ENCODE results near the gene GSTM2.
"Not testable (repeated sequence)": the region's sequence is repeated elsewhere in the genome, so short reads cannot be mapped to it uniquely, and the experiment has no call there.

Gene GSTM2

DNA sequence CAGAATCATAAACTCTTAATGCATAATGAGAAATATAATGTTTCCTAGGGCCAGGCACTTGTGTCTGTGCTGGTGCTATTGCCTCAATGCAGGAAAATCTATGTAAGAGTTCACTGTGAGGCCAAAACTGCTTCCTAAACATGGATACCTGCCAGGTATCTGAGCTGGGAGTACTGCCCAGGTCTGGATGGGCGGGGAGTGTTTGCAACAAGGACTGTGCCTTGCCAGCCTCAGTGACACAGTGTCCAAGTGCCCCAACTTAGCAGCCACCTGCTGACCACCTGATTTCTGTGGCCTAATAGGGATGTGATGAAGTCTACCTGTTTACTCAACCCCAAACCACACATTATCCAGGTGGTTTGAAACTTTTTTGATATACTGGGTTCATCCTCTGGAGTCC is 17.5 kb downstream of the GSTM2 start:
- not testable (repeated sequence) for H3F3A ChIP-seq (ENCODE audit: low read depth); H2AFZ ChIP-seq (ENCODE audit: low read length); H3K36me3 ChIP-seq (ENCODE audit: insufficient read depth, low read length); H3K27me3 ChIP-seq (ENCODE audit: insufficient read depth, low read length, poor library complexity, severe bottlenecking); H3K9ac ChIP-seq (ENCODE audit: low read depth, low read length, poor library complexity, severe bottlenecking); H4K20me1 ChIP-seq (ENCODE audit: insufficient read depth, low read length, poor library complexity, severe bottlenecking); H3K9me2 ChIP-seq (replicated peaks; ENCODE audit: low read depth, low read length); H3K4me3 ChIP-seq (ENCODE audit: low read length, poor library complexity, severe bottlenecking); H3K79me2 ChIP-seq (ENCODE audit: insufficient read depth, low read length); H3K4me1 ChIP-seq (ENCODE audit: insufficient read depth, low read length, poor library complexity, severe bottlenecking); H3K9me3 ChIP-seq (ENCODE audit: insufficient read depth, low read depth, low read length); H3K4me2 ChIP-seq (ENCODE audit: low read depth, low read length, poor library complexity, severe bottlenecking)

DNA sequence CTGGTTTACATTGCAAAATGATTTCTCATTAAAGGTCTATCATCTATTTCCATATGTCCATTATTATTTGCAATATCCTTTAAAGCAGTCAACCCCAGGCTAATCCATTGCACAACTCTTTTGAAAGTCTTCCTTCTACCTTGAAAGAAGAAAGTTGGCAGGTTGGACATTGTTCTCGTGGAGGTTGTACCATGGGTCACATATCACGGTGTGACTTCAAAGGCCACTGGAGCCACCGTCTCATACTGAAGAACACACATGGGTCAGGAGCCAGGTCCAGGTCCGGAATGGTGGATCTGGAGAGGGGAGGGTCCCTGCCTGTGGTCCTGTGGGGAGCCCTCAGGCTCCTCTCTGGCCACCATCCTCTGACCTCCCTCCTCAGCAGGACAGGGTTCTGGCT is 18.0 kb downstream of the GSTM2 start:
- not testable (repeated sequence) for H3K9me3 ChIP-seq (ENCODE audit: insufficient read depth, low read depth, low read length); H3K36me3 ChIP-seq (ENCODE audit: insufficient read depth, low read length); H2AFZ ChIP-seq (ENCODE audit: low read length); H3K79me2 ChIP-seq (ENCODE audit: insufficient read depth, low read length); H3K4me3 ChIP-seq (ENCODE audit: low read length, poor library complexity, severe bottlenecking); H3K9me2 ChIP-seq (replicated peaks; ENCODE audit: low read depth, low read length); H4K20me1 ChIP-seq (ENCODE audit: insufficient read depth, low read length, poor library complexity, severe bottlenecking); H3F3A ChIP-seq (ENCODE audit: low read depth); H3K27me3 ChIP-seq (ENCODE audit: insufficient read depth, low read length, poor library complexity, severe bottlenecking); H3K4me1 ChIP-seq (ENCODE audit: insufficient read depth, low read length, poor library complexity, severe bottlenecking); H3K4me2 ChIP-seq (ENCODE audit: low read depth, low read length, poor library complexity, severe bottlenecking); H3K9ac ChIP-seq (ENCODE audit: low read depth, low read length, poor library complexity, severe bottlenecking)

DNA sequence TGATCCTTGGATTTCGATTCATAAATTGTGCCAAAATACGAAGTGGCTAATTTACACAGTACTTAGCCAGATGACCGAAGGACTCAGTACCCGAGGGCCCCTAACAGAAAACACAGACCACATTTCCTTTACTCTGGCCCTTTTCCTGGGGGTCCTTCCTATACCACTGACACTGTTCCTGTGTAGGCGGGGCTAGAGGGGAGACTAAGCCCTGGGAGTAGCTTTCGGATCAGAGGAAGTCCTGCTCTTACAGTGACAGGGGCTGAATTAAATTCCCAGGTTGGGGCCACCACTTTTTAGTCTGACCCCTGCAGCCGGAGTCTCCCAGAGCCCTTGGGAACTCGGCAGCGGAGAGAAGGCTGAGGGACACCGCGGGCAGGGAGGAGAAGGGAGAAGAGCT is 19.3 kb downstream of the GSTM2 start:
- not testable (repeated sequence) for H3K4me1 ChIP-seq (ENCODE audit: insufficient read depth, low read length, poor library complexity, severe bottlenecking); H4K20me1 ChIP-seq (ENCODE audit: insufficient read depth, low read length, poor library complexity, severe bottlenecking); H3K9me2 ChIP-seq (replicated peaks; ENCODE audit: low read depth, low read length); H3K79me2 ChIP-seq (ENCODE audit: insufficient read depth, low read length); H3K9me3 ChIP-seq (ENCODE audit: insufficient read depth, low read depth, low read length); H3F3A ChIP-seq (ENCODE audit: low read depth); H3K36me3 ChIP-seq (ENCODE audit: insufficient read depth, low read length); H3K27me3 ChIP-seq (ENCODE audit: insufficient read depth, low read length, poor library complexity, severe bottlenecking)
- Histone ChIP-seq H3K4me3 (ENCODE audit: low read length, poor library complexity, severe bottlenecking) (peak overlapping the region; percentile 86), H2AFZ (ENCODE audit: low read length) (peak overlapping the region; percentile 91; the same call in 1 of the 2 replicates), H3K4me2 (ENCODE audit: low read depth, low read length, poor library complexity, severe bottlenecking) (peak overlapping the region; percentile 40), H3K9ac (ENCODE audit: low read depth, low read length, poor library complexity, severe bottlenecking) (peak overlapping the region; percentile 91)

DNA sequence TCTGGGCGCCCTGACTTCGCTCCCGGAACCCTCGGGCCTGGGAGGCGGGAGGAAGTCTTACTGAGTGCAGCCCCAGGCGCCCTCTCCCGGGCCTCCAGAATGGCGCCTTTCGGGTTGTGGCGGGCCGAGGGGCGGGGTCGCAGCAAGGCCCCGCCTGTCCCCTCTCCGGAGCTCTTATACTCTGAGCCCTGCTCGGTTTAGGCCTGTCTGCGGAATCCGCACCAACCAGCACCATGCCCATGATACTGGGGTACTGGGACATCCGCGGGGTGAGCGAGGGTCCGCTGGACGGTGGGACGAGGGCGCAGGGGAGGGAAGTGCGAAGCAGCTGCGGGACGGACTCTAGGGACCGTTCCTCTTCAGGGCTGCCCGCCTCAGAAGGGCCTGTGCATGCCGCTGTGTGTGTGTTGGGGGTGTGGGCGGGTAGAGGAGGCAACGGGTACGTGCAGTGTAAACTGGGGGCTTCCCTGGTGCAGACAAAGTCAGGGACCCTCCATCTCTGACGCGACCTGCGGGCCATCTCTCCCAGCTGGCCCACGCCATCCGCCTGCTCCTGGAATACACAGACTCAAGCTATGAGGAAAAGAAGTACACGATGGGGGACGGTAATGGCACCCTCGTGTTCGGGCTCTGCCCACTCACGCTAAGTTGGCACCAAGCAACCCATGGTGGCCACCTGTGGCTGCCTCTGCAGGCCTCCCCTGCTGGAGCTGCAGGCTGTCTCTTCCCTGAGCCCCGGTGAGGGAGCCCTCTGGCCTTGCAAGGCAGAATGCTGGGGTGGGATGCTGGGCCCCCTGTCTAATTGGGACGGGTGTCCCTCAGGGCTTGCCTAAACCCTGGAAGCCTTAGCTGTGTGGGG is 20.0 kb downstream of the GSTM2 start, which contains the start of gene GSTM1:
TSS of gene GSTM1 (plus strand) at position 177 of the 859 bp plus-strand sequence. CDS start at position 234, 57 bp downstream.
- Histone ChIP-seq H3K36me3 (ENCODE audit: insufficient read depth, low read length) (no peaks in the 10 kb centered on the region), H2AFZ (ENCODE audit: low read length) (peak within 1 kb of the TSS; percentile 91), H3K4me3 (ENCODE audit: low read length, poor library complexity, severe bottlenecking) (peak within 1 kb of the TSS; percentile 86), H3F3A (ENCODE audit: low read depth) (no peaks in the 10 kb centered on the region), H3K79me2 (ENCODE audit: insufficient read depth, low read length) (no peaks in the 10 kb centered on the region), H3K27me3 (ENCODE audit: insufficient read depth, low read length, poor library complexity, severe bottlenecking) (no peaks in the 10 kb centered on the region), H3K4me2 (ENCODE audit: low read depth, low read length, poor library complexity, severe bottlenecking) (peak within 1 kb of the TSS; percentile 74), H3K9me3 (ENCODE audit: insufficient read depth, low read depth, low read length) (no peaks in the 10 kb centered on the region), H4K20me1 (ENCODE audit: insufficient read depth, low read length, poor library complexity, severe bottlenecking) (no peaks in the 10 kb centered on the region), H3K4me1 (ENCODE audit: insufficient read depth, low read length, poor library complexity, severe bottlenecking) (no peaks in the 10 kb centered on the region), H3K9me2 (replicated peaks; ENCODE audit: low read depth, low read length) (no peaks in the 10 kb centered on the region), H3K9ac (ENCODE audit: low read depth, low read length, poor library complexity, severe bottlenecking) (peak within 1 kb of the TSS; percentile 91)
- TF ChIP-seq EZH2phosphoT487 (IDR thresholded peaks at IDR 0.05; ENCODE audit: borderline replicate concordance): no peak
- TF ChIP-seq, protein P1, sequence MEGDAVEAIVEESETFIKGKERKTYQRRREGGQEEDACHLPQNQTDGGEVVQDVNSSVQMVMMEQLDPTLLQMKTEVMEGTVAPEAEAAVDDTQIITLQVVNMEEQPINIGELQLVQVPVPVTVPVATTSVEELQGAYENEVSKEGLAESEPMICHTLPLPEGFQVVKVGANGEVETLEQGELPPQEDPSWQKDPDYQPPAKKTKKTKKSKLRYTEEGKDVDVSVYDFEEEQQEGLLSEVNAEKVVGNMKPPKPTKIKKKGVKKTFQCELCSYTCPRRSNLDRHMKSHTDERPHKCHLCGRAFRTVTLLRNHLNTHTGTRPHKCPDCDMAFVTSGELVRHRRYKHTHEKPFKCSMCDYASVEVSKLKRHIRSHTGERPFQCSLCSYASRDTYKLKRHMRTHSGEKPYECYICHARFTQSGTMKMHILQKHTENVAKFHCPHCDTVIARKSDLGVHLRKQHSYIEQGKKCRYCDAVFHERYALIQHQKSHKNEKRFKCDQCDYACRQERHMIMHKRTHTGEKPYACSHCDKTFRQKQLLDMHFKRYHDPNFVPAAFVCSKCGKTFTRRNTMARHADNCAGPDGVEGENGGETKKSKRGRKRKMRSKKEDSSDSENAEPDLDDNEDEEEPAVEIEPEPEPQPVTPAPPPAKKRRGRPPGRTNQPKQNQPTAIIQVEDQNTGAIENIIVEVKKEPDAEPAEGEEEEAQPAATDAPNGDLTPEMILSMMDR (conservative IDR thresholded peaks at IDR 0.05; ENCODE audit: low read length): peak; percentile 28; the same call in 1 of the 2 replicates

Data from Loucy (cell line).